HG02763 (cell line): ENCODE measurements around the gene ODC1.

Experiments used
- ATAC-seq: cut with Tn5 transposase; IDR thresholded peaks from one replicate; pipeline ENCODE4 v1.9.1; 2021; ENCODE audit warnings: mild to moderate bottlenecking, moderate library complexity; ENCODE audit not compliant: unreplicated experiment

The ODC1 gene

GRCh38 chr2:10402653-10403215 is 45.4 kb downstream of the ODC1 start:
- no peak for ATAC-seq

- no peak for ATAC-seq
Measured at GRCh38 chr2:10402062-10402585, 46.0 kb downstream of the ODC1 start.

- ATAC-seq = no peak
Measured at GRCh38 chr2:10400978-10401951, 46.9 kb downstream of the ODC1 start.

GRCh38 chr2:10400568-10400977 is 47.6 kb downstream of the ODC1 start:
- ATAC-seq = no peak

GRCh38 chr2:10400002-10400401 is 48.1 kb downstream of the ODC1 start:
- no peak for ATAC-seq

- ATAC-seq = no peak
Measured at GRCh38 chr2:10399358-10399757, 48.8 kb downstream of the ODC1 start.

- no peak for ATAC-seq
Measured at GRCh38 chr2:10398496-10398895, 49.6 kb downstream of the ODC1 start.

- ATAC-seq = no peak
Measured at GRCh38 chr2:10397878-10398277, 50.2 kb downstream of the ODC1 start.

GRCh38 chr2:10397297-10397875 is 50.7 kb downstream of the ODC1 start:
- ATAC-seq = no peak

GRCh38 chr2:10396464-10396863 is 51.7 kb downstream of the ODC1 start:
- no peak for ATAC-seq

- ATAC-seq = no peak
Measured at GRCh38 chr2:10395893-10396292, 52.2 kb downstream of the ODC1 start.

- ATAC-seq = no peak
Measured at GRCh38 chr2:10393640-10393982, 54.5 kb downstream of the ODC1 start.

- ATAC-seq = no peak
Measured at GRCh38 chr2:10392951-10393639, 55.0 kb downstream of the ODC1 start.

GRCh38 chr2:10392548-10392947 is 55.6 kb downstream of the ODC1 start:
- ATAC-seq = no peak

GRCh38 chr2:10392100-10392499 is 56.0 kb downstream of the ODC1 start:
- no peak for ATAC-seq

GRCh38 chr2:10390369-10390801 is 57.7 kb downstream of the ODC1 start:
- no peak for ATAC-seq
